IMR-90 (cell line): Measurements from ENCODE around the gene ARL14EP. TPM values are rescaled to one million over a fixed set of nuclear protein-coding genes. Genes with fewer than 3 reads are reported as not detected.
A peak's percentile ranks its signal among the peaks of the same experiment; 100 is the strongest.

Experiments used
- ATAC-seq: fragments of 200-7000 bp; cut with Tn5 transposase; 2 replicates; pipeline ENCODE4 v1.9.1; 2020; ENCODE audit warnings: low read depth, mild to moderate bottlenecking, moderate library complexity
- BruUV-seq: library from RNA; stranded (reverse); fragments of 400-500 nt; replicated peaks from 2 replicates; lab custom pipeline; 2021; lab: Mats Ljungman, UMichigan
- CTCF ChIA-PET: fragments of 300-600 bp; formaldehyde crosslinking; extraction: SDS; loops from one replicate; lab custom pipeline; 2021; ENCODE audit warnings: antibody characterized with exemption; lab: Yijun Ruan, JAX
- POLR2A ChIA-PET: fragments of 300-600 bp; sonication (Branson Sonifier 250); formaldehyde crosslinking; loops from one replicate; lab custom pipeline; 2022; ENCODE audit warnings: antibody characterized with exemption; ENCODE audit not compliant: unreplicated experiment; lab: Charles Lee
- DNase-seq: peaks from one replicate; pipeline ENCODE4 v3.0.0; 2013
- H2AFZ ChIP-seq: replicated peaks from 2 replicates; pipeline ENCODE3; 2013; ENCODE audit warnings: low read length, mild to moderate bottlenecking; ENCODE audit not compliant: poor library complexity
- H2AK5ac ChIP-seq: 2 replicates; pipeline ENCODE4 v1.6.1; 2013; ENCODE audit warnings: low read depth, low read length, inconsistent platforms
- H2AK9ac ChIP-seq: replicated peaks from 2 replicates; pipeline ENCODE3; 2013; ENCODE audit warnings: mild to moderate bottlenecking, low read depth, low read length, moderate library complexity; ENCODE audit not compliant: poor library complexity
- H2BK120ac ChIP-seq: 2 replicates; pipeline ENCODE4 v1.6.1; 2013; ENCODE audit warnings: low read depth, low read length, inconsistent platforms
- H2BK15ac ChIP-seq: 3 replicates; pipeline ENCODE4 v1.6.1; 2013; ENCODE audit warnings: low read depth, low read length, inconsistent platforms
- H2BK20ac ChIP-seq: 2 replicates; pipeline ENCODE4 v1.6.1; 2013; ENCODE audit warnings: low read depth, mild to moderate bottlenecking, inconsistent platforms, low read length, moderate library complexity
- H2BK5ac ChIP-seq: 2 replicates; pipeline ENCODE4 v1.6.1; 2013; ENCODE audit warnings: mild to moderate bottlenecking, low read depth, low read length, inconsistent platforms; ENCODE audit not compliant: poor library complexity, severe bottlenecking
- H3K14ac ChIP-seq: replicated peaks from 2 replicates; pipeline ENCODE4 v1.6.1; 2013; ENCODE audit warnings: low read depth, low read length, inconsistent platforms
- H3K18ac ChIP-seq: 2 replicates; pipeline ENCODE4 v1.6.1; 2013; ENCODE audit warnings: low read depth, low read length, control low read depth
- H3K23ac ChIP-seq: 2 replicates; pipeline ENCODE4 v1.6.1; 2013; ENCODE audit warnings: low read depth, low read length, inconsistent platforms
- H3K27ac ChIP-seq: 2 replicates; pipeline ENCODE4 v1.5.1; 2013; ENCODE audit warnings: mild to moderate bottlenecking, control low read depth, low read length; ENCODE audit not compliant: insufficient read depth
- H3K27me3 ChIP-seq: 2 replicates; pipeline ENCODE4 v1.6.1; 2013; ENCODE audit warnings: low read length; ENCODE audit not compliant: control insufficient read depth, insufficient read depth
- H3K36me3 ChIP-seq: 2 replicates; pipeline ENCODE4 v1.6.1; 2013; ENCODE audit warnings: low read length, mixed read lengths; ENCODE audit not compliant: control insufficient read depth, insufficient read depth
- H3K4ac ChIP-seq: 2 replicates; pipeline ENCODE4 v1.6.1; 2013; ENCODE audit warnings: low read depth, low read length, inconsistent platforms
- H3K4me1 ChIP-seq: 2 replicates; pipeline ENCODE4 v1.6.1; 2013; ENCODE audit warnings: low read length, mixed read lengths; ENCODE audit not compliant: control insufficient read depth, insufficient read depth
- H3K4me2 ChIP-seq: 2 replicates; pipeline ENCODE4 v1.6.1; 2013; ENCODE audit warnings: low read depth, mild to moderate bottlenecking, control low read depth, low read length, moderate library complexity
- H3K4me3 ChIP-seq: 2 replicates; pipeline ENCODE4 v1.5.1; 2013; ENCODE audit warnings: low read depth, mild to moderate bottlenecking, control low read depth, low read length, moderate library complexity; ENCODE audit not compliant: insufficient read depth
- H3K56ac ChIP-seq: 2 replicates; pipeline ENCODE4 v1.6.1; 2013; ENCODE audit warnings: low read length, inconsistent platforms; ENCODE audit not compliant: insufficient read depth; ENCODE audit errors: extremely low read depth
- H3K79me1 ChIP-seq, 2 experiments: 2 replicates each; pipeline ENCODE4 v1.6.1; 2013; ENCODE audit warnings: low read length in 2 of 2, inconsistent platforms in 1 of 2, low read depth in 1 of 2
- H3K9ac ChIP-seq: 2 replicates; pipeline ENCODE4 v1.6.1; 2013; ENCODE audit warnings: low read depth, low read length, control low read depth
- H3K9me1 ChIP-seq: 2 replicates; pipeline ENCODE4 v1.6.1; 2013; ENCODE audit warnings: low read length, inconsistent platforms; ENCODE audit not compliant: insufficient read depth
- H3K9me3 ChIP-seq: 2 replicates; pipeline ENCODE4 v1.6.1; 2013; ENCODE audit warnings: low read length; ENCODE audit not compliant: control insufficient read depth, insufficient read depth
- H4K20me1 ChIP-seq: 2 replicates; pipeline ENCODE4 v1.6.1; 2013; ENCODE audit warnings: low read length, inconsistent platforms; ENCODE audit not compliant: insufficient read depth
- H4K5ac ChIP-seq: 2 replicates; pipeline ENCODE4 v1.6.1; 2013; ENCODE audit warnings: mild to moderate bottlenecking, low read depth, low read length, control low read depth
- H4K8ac ChIP-seq, 2 experiments: 2 replicates each; pipeline ENCODE4 v1.6.1; 2013; ENCODE audit warnings: low read depth in 2 of 2, low read length in 2 of 2, control low read depth in 1 of 2, inconsistent platforms in 1 of 2
- H4K91ac ChIP-seq: 2 replicates; pipeline ENCODE4 v1.6.1; 2013; ENCODE audit warnings: low read depth, low read length, inconsistent platforms; ENCODE audit not compliant: insufficient read depth
- BHLHE40 ChIP-seq: fragments of 150-350 bp; IDR thresholded peaks from 2 replicates; pipeline ENCODE4 v1.6.1; 2016; ENCODE audit warnings: mild to moderate bottlenecking, low read depth, low read length
- CHD1 ChIP-seq: IDR thresholded peaks from 2 replicates; pipeline ENCODE4 v1.6.1; 2012; ENCODE audit warnings: low read depth, low read length, improper control_type of control experiment
- CTCF ChIP-seq: conservative IDR thresholded peaks from 2 replicates; pipeline ENCODE4 v1.5.1; 2012; ENCODE audit warnings: mild to moderate bottlenecking, low read depth, low read length, improper control_type of control experiment
- ELK1 ChIP-seq: fragments of 150-350 bp; IDR thresholded peaks from 2 replicates; pipeline ENCODE4 v1.6.1; 2016; ENCODE audit warnings: low read depth, mild to moderate bottlenecking, low read length, moderate library complexity, borderline replicate concordance
- FOS ChIP-seq: fragments of 150-350 bp; IDR thresholded peaks from 2 replicates; pipeline ENCODE4 v1.6.1; 2016; ENCODE audit warnings: low read depth, low read length
- MAZ ChIP-seq: IDR thresholded peaks from 2 replicates; pipeline ENCODE4 v1.6.1; 2012; ENCODE audit warnings: low read depth, mild to moderate bottlenecking, low read length, improper control_type of control experiment, moderate library complexity, borderline replicate concordance
- RAD21 ChIP-seq: IDR thresholded peaks from 2 replicates; pipeline ENCODE4 v1.6.1; 2012; ENCODE audit warnings: low read length, improper control_type of control experiment
- SMC3 ChIP-seq: fragments of 150-350 bp; IDR thresholded peaks from 2 replicates; pipeline ENCODE4 v1.6.1; 2016; ENCODE audit warnings: low read depth, mild to moderate bottlenecking, antibody characterized with exemption, low read length, moderate library complexity
- USF2 ChIP-seq: fragments of 150-350 bp; IDR thresholded peaks from 2 replicates; pipeline ENCODE4 v1.6.1; 2017; ENCODE audit warnings: mild to moderate bottlenecking, antibody characterized with exemption, low read length, low read depth
- dilution Hi-C: fragments of 300-500 bp; cut with HindIII; formaldehyde crosslinking; loops from one replicate; pipeline ENCODE4 v1.14.3; 2018; ENCODE audit warnings: low sequenced_read_pairs; ENCODE audit not compliant: unreplicated experiment
- in situ Hi-C: fragments of 300-500 bp; cut with MboI; formaldehyde crosslinking; loops from 3 replicates; pipeline ENCODE4 v1.14.3; 2019; ENCODE audit warnings: low sequenced_read_pairs, inconsistent platforms, mixed read lengths
- intact Hi-C: fragments of 100-400 bp; cut with micrococcal nuclease; formaldehyde crosslinking; loops from 2 replicates; pipeline ENCODE4 v1.10.0; 2022
- polyA plus RNA-seq, 3 experiments: library from polyadenylated mRNA; depleted of rRNA; stranded (reverse); fragments of >200 nt; gene quantifications; 2 replicates each; pipeline ENCODE4 v1.2.3, GENCODE V29; 2012; ENCODE audit warnings: low replicate concordance in 1 of 3
- total RNA-seq: library from RNA; depleted of rRNA; stranded (reverse); fragments of >200 nt; gene quantifications from 2 replicates; pipeline ENCODE4 v1.2.3, GENCODE V29; 2012

ARL14EP gene
- total and polyA plus RNA-seq, 2 of the 4 experiments (the other 2 are of a cell fraction): 13.8 to 15.7 TPM

GRCh38 chr11:30314625-30315024 lies 8.3 kb upstream of the ARL14EP start:
- no peak overlapping the region for H2BK120ac ChIP-seq
- no peak overlapping the region for H3K14ac ChIP-seq
- H3K4me1 ChIP-seq: no peaks in the 10 kb centered on the region
- H3K9me3 ChIP-seq: no peaks in the 10 kb centered on the region
- H2BK15ac ChIP-seq: no peak overlapping the region
- BruUV-seq: no TSS peak
- H2AK9ac ChIP-seq: no peak overlapping the region
- no peaks in the 10 kb centered on the region for H3K36me3 ChIP-seq
- ChIA-PET POLR2A (no interaction called here), CTCF (interaction anchor here (0.8 to 1.1 kb wide), 2 partner anchors 9 to 10 kb away, joined by 3 read pairs; partner anchors contain the start of gene ARL14EP)
- H3K56ac ChIP-seq: no peak overlapping the region
- TF ChIP-seq MAZ (no peak), BHLHE40 (no peak), RAD21 (peak; percentile 32; the same call in 1 of the 2 replicates), CHD1 (no peak), SMC3 (peak; percentile 35; the same call in 1 of the 2 replicates), CTCF (peak; percentile 44), FOS (no peak), USF2 (no peak), ELK1 (no peak)
- H4K91ac ChIP-seq: no peak overlapping the region
- no peaks in the 10 kb centered on the region for H3K9me1 ChIP-seq
- no peak overlapping the region for H2BK5ac ChIP-seq
- no peak overlapping the region for H3K23ac ChIP-seq
- dilution Hi-C loops: no loop called here
- H4K5ac ChIP-seq: no peak overlapping the region
- no peak overlapping the region for H3K4ac ChIP-seq
- no peaks in the 10 kb centered on the region for H4K20me1 ChIP-seq
- no peaks in the 10 kb centered on the region for H3K79me1 ChIP-seq
- ATAC-seq (no peak), DNase-seq (peak; percentile 34)
- intact Hi-C loops: loop anchor here (5.0 kb wide), 1 partner anchor 187 kb away; no protein-coding TSS in a partner anchor
- H3K4me2 ChIP-seq: no peak overlapping the region
- no peak overlapping the region for H3K9ac ChIP-seq
- in situ Hi-C loops: no loop called here
- no peak overlapping the region for H4K8ac ChIP-seq
- H2AK5ac ChIP-seq: no peak overlapping the region
- no peak overlapping the region for H2AFZ ChIP-seq
- no peak overlapping the region for H2BK20ac ChIP-seq
- no peak overlapping the region for H3K27ac ChIP-seq
- no peak overlapping the region for H3K4me3 ChIP-seq
- H3K18ac ChIP-seq: no peak overlapping the region
- peaks cover 4% of the 10 kb centered on the region; the same call in 1 of the 2 replicates for H3K27me3 ChIP-seq
